GM12874 (cell line): ENCODE measurements around the gene F10.

Experiments
- CTCF ChIP-seq: IDR thresholded peaks from 2 replicates; pipeline ENCODE4 v1.5.1; 2011; ENCODE audit warnings: low read depth, mild to moderate bottlenecking, control low read depth, low read length, moderate library complexity; ENCODE audit not compliant: insufficient read depth

F10 gene

GRCh38 chr13:113153810-113154748 lies 31.5 kb downstream of the F10 start:
- no peak for TF ChIP-seq CTCF

- no peak for TF ChIP-seq CTCF
Measured at GRCh38 chr13:113155201-113155600, 32.6 kb downstream of the F10 start.

GRCh38 chr13:113155982-113156655 lies 33.5 kb downstream of the F10 start:
- TF ChIP-seq CTCF, result no peak

GRCh38 chr13:113157206-113157928 lies 34.8 kb downstream of the F10 start:
- no peak for TF ChIP-seq CTCF

- no peak for TF ChIP-seq CTCF
Measured at GRCh38 chr13:113157929-113158747, 35.5 kb downstream of the F10 start, which contains the start of gene PROZ. Gene PROZ (plus strand): TSS chr13:113158648. CDS start chr13:113158661, 13 bp downstream.

- no peak for TF ChIP-seq CTCF
Measured at GRCh38 chr13:113158946-113159345, 36.3 kb downstream of the F10 start.
